ENCODE measurements around the gene ISL2. TPM values are rescaled to one million over a fixed set of nuclear protein-coding genes. Genes with fewer than 3 reads are reported as not detected.

ISL2 gene
- total and polyA plus RNA-seq, 2 of the 13 experiments (the other 11 are each of a cell fraction or from before 2014, with no cell fraction given): 4.3 to 5.1 TPM

DNA sequence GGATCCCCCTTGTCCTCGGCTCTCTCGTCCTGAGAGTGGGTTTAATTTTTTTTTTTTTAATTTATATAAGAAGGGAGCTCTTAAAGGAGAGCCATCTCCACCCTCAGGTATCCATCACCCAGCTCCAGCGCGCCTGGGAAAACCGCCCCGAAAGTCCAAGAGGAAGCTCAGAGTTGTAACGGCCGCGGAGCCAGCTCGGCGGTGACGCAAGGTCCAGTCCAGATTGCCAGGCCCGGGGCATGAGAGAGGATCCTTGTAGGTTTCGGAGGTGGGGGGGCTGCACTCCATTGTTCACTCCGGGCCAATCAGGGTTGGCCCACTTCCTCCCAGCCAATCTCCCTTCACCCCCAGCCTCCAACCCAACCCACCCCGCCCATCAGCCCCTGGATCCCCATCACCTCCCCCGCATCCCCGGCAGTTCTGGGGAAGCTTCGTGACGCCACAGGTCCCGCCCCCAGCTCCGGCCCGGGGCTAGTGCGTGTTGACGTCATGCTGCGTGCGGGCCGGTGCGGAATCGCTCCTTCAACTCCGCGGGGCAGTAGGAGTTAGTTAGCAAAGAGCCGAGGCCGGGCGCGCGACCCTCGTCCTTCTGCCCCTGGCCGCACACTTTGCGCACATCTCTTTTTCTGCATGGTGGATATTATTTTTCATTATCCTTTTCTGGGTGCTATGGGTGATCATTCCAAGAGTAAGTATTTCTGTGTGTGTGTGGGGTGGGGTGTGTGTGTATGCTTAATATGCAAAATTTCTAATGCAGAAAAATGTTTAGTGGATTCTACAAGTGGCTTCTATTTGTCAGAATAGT is at the start of gene ISL2 (continued):
- TF ChIP-seq, protein P1, sequence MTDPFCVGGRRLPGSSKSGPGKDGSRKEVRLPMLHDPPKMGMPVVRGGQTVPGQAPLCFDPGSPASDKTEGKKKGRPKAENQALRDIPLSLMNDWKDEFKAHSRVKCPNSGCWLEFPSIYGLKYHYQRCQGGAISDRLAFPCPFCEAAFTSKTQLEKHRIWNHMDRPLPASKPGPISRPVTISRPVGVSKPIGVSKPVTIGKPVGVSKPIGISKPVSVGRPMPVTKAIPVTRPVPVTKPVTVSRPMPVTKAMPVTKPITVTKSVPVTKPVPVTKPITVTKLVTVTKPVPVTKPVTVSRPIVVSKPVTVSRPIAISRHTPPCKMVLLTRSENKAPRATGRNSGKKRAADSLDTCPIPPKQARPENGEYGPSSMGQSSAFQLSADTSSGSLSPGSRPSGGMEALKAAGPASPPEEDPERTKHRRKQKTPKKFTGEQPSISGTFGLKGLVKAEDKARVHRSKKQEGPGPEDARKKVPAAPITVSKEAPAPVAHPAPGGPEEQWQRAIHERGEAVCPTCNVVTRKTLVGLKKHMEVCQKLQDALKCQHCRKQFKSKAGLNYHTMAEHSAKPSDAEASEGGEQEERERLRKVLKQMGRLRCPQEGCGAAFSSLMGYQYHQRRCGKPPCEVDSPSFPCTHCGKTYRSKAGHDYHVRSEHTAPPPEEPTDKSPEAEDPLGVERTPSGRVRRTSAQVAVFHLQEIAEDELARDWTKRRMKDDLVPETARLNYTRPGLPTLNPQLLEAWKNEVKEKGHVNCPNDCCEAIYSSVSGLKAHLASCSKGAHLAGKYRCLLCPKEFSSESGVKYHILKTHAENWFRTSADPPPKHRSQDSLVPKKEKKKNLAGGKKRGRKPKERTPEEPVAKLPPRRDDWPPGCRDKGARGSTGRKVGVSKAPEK (CRISPR knock-in tag; IDR thresholded peaks at IDR 0.05; ENCODE audit: borderline replicate concordance): peak; percentile 76; the same call in 1 of the 2 replicates
- TF ChIP-seq ZNF75D (CRISPR knock-in tag; IDR thresholded peaks at IDR 0.05; ENCODE audit: borderline replicate concordance) (no peak), ZNF713 (CRISPR knock-in tag; IDR thresholded peaks at IDR 0.05) (no peak), ZMYM3 (CRISPR knock-in tag; IDR thresholded peaks at IDR 0.05) (peak; percentile 46; the same call in 1 of the 2 replicates), PAWR (CRISPR knock-in tag; IDR thresholded peaks at IDR 0.05; ENCODE audit: borderline replicate concordance) (no peak), BRCA1 (CRISPR knock-in tag; IDR thresholded peaks at IDR 0.05) (no peak), ZNF737 (CRISPR knock-in tag; IDR thresholded peaks at IDR 0.05; ENCODE audit: borderline replicate concordance) (no peak), PHF21A (CRISPR knock-in tag; IDR thresholded peaks at IDR 0.05) (peak; percentile 88), NR2C2 (CRISPR knock-in tag; IDR thresholded peaks at IDR 0.05; ENCODE audit: borderline replicate concordance) (no peak; the same call in 1 of the 2 replicates), MBD4 (IDR thresholded peaks at IDR 0.05; ENCODE audit: borderline replicate concordance, low read length) (no peak), PHF5A (CRISPR knock-in tag; IDR thresholded peaks at IDR 0.05; ENCODE audit: low read depth, unreplicated experiment) (peak; percentile 56), BHLHE40 (IDR thresholded peaks at IDR 0.05; ENCODE audit: low read length) (no peak), SETDB1 (CRISPR knock-in tag; IDR thresholded peaks at IDR 0.05; ENCODE audit: borderline replicate concordance) (no peak), REXO4 (CRISPR knock-in tag; IDR thresholded peaks at IDR 0.05; ENCODE audit: borderline replicate concordance) (no peak)
- TF ChIP-seq, protein P2, sequence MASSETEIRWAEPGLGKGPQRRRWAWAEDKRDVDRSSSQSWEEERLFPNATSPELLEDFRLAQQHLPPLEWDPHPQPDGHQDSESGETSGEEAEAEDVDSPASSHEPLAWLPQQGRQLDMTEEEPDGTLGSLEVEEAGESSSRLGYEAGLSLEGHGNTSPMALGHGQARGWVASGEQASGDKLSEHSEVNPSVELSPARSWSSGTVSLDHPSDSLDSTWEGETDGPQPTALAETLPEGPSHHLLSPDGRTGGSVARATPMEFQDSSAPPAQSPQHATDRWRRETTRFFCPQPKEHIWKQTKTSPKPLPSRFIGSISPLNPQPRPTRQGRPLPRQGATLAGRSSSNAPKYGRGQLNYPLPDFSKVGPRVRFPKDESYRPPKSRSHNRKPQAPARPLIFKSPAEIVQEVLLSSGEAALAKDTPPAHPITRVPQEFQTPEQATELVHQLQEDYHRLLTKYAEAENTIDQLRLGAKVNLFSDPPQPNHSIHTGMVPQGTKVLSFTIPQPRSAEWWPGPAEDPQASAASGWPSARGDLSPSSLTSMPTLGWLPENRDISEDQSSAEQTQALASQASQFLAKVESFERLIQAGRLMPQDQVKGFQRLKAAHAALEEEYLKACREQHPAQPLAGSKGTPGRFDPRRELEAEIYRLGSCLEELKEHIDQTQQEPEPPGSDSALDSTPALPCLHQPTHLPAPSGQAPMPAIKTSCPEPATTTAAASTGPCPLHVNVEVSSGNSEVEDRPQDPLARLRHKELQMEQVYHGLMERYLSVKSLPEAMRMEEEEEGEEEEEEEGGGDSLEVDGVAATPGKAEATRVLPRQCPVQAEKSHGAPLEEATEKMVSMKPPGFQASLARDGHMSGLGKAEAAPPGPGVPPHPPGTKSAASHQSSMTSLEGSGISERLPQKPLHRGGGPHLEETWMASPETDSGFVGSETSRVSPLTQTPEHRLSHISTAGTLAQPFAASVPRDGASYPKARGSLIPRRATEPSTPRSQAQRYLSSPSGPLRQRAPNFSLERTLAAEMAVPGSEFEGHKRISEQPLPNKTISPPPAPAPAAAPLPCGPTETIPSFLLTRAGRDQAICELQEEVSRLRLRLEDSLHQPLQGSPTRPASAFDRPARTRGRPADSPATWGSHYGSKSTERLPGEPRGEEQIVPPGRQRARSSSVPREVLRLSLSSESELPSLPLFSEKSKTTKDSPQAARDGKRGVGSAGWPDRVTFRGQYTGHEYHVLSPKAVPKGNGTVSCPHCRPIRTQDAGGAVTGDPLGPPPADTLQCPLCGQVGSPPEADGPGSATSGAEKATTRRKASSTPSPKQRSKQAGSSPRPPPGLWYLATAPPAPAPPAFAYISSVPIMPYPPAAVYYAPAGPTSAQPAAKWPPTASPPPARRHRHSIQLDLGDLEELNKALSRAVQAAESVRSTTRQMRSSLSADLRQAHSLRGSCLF (CRISPR knock-in tag; IDR thresholded peaks at IDR 0.05; ENCODE audit: borderline replicate concordance): 0 out of 2 replicates have a peak, but pooled peaks have one; percentile 47
- TF ChIP-seq, protein P3, sequence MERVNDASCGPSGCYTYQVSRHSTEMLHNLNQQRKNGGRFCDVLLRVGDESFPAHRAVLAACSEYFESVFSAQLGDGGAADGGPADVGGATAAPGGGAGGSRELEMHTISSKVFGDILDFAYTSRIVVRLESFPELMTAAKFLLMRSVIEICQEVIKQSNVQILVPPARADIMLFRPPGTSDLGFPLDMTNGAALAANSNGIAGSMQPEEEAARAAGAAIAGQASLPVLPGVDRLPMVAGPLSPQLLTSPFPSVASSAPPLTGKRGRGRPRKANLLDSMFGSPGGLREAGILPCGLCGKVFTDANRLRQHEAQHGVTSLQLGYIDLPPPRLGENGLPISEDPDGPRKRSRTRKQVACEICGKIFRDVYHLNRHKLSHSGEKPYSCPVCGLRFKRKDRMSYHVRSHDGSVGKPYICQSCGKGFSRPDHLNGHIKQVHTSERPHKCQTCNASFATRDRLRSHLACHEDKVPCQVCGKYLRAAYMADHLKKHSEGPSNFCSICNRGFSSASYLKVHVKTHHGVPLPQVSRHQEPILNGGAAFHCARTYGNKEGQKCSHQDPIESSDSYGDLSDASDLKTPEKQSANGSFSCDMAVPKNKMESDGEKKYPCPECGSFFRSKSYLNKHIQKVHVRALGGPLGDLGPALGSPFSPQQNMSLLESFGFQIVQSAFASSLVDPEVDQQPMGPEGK (CRISPR knock-in tag; IDR thresholded peaks at IDR 0.05): peak; percentile 97
- TF ChIP-seq, protein P4, sequence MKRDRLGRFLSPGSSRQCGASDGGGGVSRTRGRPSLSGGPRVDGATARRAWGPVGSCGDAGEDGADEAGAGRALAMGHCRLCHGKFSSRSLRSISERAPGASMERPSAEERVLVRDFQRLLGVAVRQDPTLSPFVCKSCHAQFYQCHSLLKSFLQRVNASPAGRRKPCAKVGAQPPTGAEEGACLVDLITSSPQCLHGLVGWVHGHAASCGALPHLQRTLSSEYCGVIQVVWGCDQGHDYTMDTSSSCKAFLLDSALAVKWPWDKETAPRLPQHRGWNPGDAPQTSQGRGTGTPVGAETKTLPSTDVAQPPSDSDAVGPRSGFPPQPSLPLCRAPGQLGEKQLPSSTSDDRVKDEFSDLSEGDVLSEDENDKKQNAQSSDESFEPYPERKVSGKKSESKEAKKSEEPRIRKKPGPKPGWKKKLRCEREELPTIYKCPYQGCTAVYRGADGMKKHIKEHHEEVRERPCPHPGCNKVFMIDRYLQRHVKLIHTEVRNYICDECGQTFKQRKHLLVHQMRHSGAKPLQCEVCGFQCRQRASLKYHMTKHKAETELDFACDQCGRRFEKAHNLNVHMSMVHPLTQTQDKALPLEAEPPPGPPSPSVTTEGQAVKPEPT (CRISPR knock-in tag; IDR thresholded peaks at IDR 0.05; ENCODE audit: low read depth): no peak
